HL-60 (cell line): Measurements from ENCODE around the gene ZNF496.

ENCODE experiments used
- GABPA ChIP-seq: IDR thresholded peaks from 2 replicates; pipeline ENCODE4 v1.6.1; 2012; ENCODE audit warnings: low read depth
- POLR2AphosphoS5 ChIP-seq: IDR thresholded peaks from 2 replicates; pipeline ENCODE4 v1.6.1; 2012; ENCODE audit warnings: low read depth
- SPI1 ChIP-seq: IDR thresholded peaks from 2 replicates; pipeline ENCODE4 v1.6.1; 2012; ENCODE audit warnings: low read depth, mild to moderate bottlenecking, borderline replicate concordance
- TF ChIP-seq, protein P1 (sequence below): IDR thresholded peaks from one replicate; pipeline ENCODE4 v1.5.1; 2011; ENCODE audit warnings: low read length, control low read depth, inconsistent platforms; ENCODE audit not compliant: insufficient read depth
- TF ChIP-seq, protein P2 (sequence below): IDR thresholded peaks from 2 replicates; pipeline ENCODE4 v1.6.1; 2012; ENCODE audit warnings: low read depth; ENCODE audit not compliant: insufficient replicate concordance

GRCh38 chr1:247266053-247266452 lies 65.6 kb downstream of the ZNF496 start:
- TF ChIP-seq, protein P1, sequence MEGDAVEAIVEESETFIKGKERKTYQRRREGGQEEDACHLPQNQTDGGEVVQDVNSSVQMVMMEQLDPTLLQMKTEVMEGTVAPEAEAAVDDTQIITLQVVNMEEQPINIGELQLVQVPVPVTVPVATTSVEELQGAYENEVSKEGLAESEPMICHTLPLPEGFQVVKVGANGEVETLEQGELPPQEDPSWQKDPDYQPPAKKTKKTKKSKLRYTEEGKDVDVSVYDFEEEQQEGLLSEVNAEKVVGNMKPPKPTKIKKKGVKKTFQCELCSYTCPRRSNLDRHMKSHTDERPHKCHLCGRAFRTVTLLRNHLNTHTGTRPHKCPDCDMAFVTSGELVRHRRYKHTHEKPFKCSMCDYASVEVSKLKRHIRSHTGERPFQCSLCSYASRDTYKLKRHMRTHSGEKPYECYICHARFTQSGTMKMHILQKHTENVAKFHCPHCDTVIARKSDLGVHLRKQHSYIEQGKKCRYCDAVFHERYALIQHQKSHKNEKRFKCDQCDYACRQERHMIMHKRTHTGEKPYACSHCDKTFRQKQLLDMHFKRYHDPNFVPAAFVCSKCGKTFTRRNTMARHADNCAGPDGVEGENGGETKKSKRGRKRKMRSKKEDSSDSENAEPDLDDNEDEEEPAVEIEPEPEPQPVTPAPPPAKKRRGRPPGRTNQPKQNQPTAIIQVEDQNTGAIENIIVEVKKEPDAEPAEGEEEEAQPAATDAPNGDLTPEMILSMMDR = no peak
- no peak for TF ChIP-seq POLR2AphosphoS5
- TF ChIP-seq, protein P2, sequence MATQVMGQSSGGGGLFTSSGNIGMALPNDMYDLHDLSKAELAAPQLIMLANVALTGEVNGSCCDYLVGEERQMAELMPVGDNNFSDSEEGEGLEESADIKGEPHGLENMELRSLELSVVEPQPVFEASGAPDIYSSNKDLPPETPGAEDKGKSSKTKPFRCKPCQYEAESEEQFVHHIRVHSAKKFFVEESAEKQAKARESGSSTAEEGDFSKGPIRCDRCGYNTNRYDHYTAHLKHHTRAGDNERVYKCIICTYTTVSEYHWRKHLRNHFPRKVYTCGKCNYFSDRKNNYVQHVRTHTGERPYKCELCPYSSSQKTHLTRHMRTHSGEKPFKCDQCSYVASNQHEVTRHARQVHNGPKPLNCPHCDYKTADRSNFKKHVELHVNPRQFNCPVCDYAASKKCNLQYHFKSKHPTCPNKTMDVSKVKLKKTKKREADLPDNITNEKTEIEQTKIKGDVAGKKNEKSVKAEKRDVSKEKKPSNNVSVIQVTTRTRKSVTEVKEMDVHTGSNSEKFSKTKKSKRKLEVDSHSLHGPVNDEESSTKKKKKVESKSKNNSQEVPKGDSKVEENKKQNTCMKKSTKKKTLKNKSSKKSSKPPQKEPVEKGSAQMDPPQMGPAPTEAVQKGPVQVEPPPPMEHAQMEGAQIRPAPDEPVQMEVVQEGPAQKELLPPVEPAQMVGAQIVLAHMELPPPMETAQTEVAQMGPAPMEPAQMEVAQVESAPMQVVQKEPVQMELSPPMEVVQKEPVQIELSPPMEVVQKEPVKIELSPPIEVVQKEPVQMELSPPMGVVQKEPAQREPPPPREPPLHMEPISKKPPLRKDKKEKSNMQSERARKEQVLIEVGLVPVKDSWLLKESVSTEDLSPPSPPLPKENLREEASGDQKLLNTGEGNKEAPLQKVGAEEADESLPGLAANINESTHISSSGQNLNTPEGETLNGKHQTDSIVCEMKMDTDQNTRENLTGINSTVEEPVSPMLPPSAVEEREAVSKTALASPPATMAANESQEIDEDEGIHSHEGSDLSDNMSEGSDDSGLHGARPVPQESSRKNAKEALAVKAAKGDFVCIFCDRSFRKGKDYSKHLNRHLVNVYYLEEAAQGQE = no peak
- TF ChIP-seq GABPA = no peak
- no peak for TF ChIP-seq SPI1
